ENCODE results near the gene ZNF385B.

DNA sequence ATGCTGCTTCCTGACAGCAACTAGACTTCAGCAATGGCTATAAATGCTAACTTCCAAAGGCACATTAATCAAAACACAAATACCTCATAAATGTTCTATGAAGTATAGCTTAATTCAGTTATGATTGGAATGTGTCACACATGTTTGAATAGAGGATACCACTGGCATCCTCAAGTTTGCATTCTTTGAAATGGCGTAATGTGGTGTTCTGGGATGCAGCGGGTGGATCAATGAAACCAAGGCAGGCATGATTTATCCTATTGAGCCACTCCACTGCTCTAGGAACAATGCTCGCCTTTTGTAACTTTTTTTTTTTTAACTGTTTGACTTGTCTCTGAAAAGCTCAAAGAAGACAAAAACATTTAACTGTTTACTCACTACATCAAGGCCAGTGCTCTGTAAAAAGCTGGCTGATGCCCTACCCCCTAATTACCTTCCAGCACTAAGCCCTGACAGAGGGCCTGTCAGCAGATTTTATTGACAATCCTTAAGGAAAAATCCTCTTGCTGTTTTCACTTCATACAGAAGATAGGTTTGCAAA is 318.0 kb downstream of the ZNF385B start:
- TF ChIP-seq, protein P1, sequence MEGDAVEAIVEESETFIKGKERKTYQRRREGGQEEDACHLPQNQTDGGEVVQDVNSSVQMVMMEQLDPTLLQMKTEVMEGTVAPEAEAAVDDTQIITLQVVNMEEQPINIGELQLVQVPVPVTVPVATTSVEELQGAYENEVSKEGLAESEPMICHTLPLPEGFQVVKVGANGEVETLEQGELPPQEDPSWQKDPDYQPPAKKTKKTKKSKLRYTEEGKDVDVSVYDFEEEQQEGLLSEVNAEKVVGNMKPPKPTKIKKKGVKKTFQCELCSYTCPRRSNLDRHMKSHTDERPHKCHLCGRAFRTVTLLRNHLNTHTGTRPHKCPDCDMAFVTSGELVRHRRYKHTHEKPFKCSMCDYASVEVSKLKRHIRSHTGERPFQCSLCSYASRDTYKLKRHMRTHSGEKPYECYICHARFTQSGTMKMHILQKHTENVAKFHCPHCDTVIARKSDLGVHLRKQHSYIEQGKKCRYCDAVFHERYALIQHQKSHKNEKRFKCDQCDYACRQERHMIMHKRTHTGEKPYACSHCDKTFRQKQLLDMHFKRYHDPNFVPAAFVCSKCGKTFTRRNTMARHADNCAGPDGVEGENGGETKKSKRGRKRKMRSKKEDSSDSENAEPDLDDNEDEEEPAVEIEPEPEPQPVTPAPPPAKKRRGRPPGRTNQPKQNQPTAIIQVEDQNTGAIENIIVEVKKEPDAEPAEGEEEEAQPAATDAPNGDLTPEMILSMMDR (IDR thresholded peaks at IDR 0.05), result no peak
- TF ChIP-seq POLR2A (IDR thresholded peaks at IDR 0.05) (no peak), EP300 (IDR thresholded peaks at IDR 0.05) (no peak)

All from stomach (tissue), 4 donors.